Measurements from ENCODE around the gene FARP2. TPM values are rescaled to one million over a fixed set of nuclear protein-coding genes. Genes with fewer than 3 reads are reported as not detected.
"Not testable (repeated sequence)": the region's sequence is repeated elsewhere in the genome, so short reads cannot be mapped to it uniquely, and the experiment has no call there.

Gene FARP2
- total RNA-seq, 1 donor from 2014 or later = 44.6 TPM

DNA sequence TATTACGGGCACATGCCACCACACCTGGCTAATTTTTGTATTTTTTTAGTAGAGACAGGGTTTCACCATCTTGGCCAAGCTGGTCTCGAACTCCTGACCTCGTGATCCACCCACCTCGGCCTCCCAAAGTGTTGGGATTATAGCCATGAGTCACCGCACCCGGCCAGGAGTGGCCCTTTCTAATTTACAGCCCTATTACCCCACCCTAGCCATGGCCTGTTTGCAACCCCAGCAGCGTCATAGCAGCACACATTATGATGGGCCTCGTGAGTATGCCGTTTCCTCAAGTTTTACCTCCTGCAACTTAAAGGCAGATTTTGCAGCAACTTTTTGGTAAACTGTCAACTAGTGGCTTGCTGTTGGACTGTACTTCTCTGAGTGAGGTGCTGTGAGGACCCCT, 97.8 kb downstream of the FARP2 start:
- not testable (repeated sequence) for DNase-seq (ENCODE audit: low spot score)

DNA sequence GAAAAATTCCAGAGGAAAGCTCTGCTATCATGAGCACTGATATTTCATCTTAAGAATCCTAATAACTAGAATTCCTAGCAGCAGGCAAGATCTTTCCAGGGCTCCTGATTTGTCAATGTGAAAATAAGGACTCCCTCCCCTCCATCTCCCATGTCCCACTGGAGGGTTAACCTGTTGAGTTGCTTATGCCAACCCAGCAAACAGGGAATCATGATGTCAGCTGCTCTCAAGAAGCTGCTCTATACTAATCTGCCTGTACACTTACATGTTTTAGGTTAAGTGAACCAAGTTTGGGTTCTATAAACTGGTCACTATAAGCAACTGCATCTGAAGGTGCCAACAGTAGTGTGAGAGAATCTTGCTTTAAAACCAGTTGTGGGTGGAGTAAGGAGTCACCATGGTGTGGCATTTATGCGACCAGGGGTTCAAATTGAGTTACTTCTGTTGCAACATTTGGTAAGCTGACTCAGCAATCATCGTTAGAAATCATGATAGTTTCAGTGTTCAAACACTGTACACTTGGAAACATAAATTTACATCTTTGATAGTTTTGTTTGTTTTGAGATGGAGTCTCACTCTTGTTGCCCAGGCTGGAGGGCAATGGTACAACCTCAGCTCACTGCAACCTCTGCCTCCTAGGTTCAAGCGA, 98.9 kb downstream of the FARP2 start:
- no peak for DNase-seq (ENCODE audit: low spot score)

DNA sequence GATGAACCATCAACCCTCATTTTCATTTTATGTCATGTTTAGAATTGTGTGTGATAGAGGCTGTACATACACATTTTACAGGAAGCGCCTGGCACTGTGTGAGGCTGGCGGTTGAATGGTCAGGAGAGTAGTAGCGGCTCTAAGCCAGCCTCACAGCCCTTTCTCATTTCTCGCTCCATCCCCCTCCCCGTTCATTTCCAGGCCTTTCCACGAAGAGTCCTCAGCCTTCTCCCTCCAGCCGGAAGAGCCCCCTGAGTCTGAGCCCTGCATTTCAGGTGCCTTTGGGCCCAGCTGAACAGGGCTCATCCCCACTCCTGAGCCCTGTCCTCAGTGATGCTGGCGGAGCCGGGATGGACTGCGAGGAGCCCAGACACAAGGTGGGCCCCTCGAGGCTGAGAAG, 100.5 kb downstream of the FARP2 start:
- DNase-seq (ENCODE audit: low spot score) = no peak

DNA sequence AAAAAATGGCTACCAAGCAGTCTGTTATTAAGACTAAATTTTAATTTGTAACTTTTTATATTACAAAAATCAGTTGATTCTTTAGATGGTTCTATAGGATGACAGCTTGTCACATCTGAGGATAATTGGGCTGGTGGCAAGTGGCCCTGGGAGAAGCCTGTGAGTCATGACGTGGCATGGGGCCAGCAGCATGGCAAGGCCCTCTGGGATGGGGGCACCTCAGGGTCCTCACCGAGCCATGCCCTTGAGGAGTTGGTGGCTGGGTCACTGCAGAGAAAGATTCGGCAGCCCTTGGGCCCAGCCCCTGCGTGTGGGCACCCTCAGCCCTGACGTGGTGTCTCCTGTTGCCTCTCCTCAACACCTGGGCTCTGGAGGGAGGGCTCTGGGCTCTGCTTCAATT, 102.6 kb downstream of the FARP2 start:
- no peak for DNase-seq (ENCODE audit: low spot score)

DNA sequence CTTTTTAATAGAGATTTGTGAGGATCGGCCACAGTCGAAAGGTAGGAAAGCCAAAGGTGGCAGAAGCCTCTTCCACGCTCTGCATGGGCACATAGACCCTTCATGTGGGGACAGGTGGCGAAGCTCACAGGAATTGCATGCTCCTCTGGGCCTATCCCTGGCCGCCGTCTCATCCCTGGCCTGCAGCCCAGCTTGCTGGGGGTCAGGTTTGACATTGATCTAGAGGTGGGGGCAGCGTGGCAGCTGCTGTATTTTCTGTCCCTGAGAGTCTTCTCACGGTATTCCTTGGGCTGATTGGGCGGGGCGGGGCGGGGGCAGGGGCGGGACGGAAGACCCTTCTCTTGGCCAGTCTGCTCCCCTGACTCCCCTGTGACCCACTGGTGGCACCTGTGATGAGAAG, 103.4 kb downstream of the FARP2 start:
- no peak for DNase-seq (ENCODE audit: low spot score)

DNA sequence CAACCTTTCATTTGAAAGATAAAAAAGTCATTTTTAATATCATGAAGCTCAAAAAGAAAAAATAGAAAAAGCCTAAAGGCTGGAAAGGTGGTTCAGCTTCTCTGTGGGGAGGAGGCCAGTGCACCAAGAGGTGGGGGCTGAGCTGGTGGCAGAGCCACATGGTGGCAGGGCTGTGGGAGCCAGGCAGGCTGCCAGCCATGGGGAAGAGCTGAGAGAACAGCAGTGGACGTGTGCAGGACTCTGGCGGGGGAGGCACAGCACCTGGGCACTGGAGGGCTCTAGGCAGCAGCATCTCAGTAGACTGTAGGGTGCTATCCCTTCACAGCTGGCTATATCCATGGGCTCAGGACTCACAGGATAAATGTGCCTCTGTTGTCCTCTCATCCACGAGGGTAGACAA, 104.5 kb downstream of the FARP2 start:
- no peak for DNase-seq (ENCODE audit: low spot score)

DNA sequence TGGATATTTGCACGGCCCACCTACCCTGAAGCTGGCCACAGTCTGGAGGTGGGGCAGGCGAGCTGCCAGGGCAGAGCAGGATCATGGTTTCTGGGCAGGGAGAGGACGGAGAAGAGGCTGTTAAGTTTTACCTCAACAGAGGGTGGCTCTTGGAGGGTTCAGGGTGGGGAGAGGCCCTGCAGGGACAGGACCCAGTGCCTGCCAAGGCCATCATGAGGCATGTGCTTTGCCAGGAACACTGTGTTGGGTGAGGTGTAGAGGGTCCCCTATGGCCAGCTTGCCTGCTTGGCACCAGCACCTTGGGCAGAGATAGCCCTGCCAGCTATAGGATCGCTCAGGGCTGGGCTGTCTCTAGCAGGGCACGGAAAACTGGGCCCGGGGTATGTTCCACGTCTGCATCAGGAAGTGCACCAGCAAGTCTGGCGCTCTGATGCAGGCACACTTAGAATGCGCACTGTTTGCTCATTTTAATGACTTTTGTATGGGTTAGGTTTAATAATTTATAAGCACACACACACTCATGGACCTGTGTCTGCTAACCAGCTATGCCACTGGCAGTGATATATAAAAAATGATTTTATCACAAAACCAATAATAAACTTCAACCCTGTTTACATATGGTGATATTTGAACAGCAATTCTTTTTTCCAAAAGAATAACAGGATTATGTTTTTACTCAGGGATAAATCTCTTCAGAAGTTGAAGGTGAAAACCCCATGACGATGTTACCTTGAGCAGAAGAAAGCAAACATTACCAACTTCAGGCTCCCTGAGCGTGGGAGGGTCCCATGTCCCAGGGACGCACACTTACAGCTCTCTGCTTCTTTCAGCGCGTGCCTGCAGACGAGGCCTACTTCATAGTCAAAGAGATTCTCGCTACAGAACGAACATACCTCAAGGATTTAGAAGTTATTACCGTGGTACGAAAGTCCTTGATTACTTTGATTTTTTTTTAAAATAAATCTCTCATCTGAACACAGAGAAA, 105.9 kb downstream of the FARP2 start:
- no peak for DNase-seq (ENCODE audit: low spot score)

DNA sequence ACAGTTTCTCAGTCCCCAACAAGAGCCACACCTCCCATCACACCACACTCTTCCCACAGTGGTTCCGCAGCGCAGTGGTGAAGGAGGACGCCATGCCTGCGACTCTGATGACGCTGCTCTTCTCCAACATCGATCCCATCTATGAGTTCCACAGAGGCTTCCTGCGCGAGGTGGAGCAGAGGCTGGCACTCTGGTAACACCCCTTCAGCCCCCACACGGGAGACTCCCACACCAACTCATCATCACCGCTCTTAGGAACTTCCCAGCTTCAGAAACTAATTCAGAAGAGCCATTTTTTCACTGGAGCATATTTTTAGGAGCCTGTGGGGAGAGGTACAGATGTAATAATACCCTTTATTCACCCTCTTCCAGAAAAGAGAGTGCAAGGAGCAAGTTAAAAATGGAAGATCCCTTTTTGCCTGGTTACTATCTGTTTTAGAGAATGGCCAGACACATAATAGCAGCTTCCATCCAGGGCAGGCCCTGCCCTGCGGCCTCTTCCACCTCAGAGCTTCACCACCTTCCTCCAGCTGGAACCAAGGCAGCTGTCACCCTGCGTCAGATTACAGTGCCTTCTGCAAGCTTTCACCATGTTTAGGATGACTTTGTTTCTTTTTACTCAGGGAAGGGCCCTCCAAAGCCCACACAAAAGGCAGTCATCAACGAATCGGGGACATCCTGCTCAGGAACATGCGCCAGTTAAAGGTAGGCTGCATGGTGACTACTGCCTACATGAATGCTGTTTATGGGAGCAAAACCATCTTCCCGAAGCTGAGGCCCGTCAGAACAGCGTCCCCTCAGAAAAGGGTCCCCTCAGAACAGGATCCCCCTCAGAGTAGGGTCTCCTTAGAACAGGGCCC, 107.4 kb downstream of the FARP2 start:
- no peak for DNase-seq (ENCODE audit: low spot score)

DNA sequence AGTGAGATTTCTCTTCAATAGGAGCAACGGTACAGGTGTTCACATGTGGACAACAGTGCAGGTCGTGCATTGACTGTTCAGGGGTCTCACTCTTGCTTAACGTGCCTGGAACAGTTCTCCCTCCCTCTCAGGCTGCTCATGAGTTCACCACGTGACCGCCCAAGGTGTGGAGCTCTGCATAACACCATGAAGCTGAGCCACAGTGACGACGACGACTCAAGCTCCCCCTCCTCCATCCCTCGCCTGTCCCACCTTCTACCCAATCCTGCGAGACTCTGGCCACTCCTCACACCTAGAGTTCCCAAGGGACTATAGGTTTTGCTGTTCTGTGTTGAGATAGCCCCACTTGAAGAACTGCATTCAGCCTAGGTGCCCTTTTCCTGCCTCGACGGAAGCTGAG, 109.5 kb downstream of the FARP2 start:
- DNase-seq (ENCODE audit: low spot score) = no peak

DNA sequence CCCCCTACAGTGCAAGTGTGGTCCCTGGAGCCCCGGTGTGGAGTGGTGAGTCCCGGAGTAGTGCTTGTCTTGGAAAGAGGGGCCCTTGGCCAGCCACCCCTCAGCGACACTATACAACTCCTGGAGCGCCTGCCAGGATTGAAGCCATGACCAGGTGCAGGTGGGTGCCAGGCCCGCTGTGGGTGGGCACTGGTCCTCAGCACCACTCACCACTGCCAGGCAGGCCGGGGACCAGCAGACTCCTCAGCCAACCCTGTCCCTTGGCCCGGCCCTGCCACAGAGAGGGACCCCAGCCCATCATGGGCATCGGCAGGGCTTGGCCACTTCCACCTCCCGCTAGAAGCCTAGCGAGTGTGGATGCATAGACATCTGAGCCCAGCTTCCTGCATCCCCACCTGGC, 110.1 kb downstream of the FARP2 start:
- DNase-seq (ENCODE audit: low spot score) = no peak

DNA sequence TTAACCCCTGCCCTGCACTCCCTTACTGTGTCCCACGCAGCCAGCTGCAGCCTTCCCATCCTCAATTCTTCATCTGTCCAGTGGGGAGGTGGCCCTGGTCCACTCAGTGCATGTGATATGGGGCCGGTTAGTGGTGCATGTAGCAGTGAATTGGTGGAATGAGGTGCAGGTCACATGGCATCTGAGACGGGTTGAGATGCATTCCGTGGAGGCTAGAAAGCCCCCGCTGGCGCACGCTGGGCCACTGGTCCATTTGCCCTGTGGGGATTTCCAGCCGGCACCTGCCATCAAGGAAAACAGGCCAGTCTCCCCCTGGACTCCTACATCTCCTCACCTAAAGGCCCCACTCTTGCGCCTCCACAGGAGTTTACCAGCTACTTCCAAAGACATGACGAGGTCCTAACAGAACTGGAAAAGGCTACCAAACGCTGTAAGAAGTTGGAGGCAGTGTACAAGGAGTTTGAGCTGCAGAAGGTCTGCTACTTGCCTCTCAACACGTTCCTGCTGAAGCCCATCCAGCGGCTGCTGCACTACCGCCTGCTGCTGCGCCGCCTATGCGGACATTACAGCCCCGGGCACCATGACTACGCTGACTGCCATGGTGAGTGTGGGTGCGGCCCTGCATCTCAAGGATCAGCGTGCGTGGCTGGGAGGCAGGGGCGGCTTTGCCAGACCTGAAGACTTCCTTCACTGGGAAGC, 111.8 kb downstream of the FARP2 start:
- DNase-seq (ENCODE audit: low spot score) = no peak

DNA sequence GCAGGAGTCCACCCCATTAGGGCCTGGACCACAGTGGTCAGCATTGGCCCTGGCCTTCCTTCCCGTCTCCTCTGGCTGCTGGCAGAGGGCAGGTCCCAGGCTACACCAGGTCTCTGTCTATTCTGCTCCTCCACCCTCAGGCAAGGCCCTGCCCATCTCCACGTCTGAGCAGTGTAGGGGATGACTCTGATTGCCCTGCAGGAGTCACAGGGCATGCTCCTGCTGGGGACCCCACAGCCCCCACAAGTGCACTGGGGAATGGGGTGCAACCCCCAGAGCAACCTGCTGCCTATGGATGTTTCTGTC, 112.3 kb downstream of the FARP2 start:
- no peak for DNase-seq (ENCODE audit: low spot score)

DNA sequence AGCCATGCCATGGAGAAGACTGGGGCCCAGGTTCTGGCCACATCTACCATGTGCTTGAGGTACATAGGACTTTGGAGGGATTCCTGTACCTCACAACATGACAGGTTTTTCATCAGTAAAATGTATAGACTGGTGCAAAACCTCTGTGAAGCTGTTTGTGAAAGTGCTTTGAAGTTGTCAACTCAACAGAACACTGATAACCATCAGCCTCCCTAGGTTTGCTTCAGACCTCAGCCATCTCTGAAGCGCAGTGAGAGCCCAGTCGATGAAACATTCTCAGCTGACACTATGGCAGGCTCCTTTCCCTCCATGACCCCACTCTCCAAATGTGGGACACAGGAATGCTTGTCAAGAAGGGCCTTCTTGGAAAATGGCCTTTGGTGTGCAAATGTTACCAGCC, 113.7 kb downstream of the FARP2 start:
- DNase-seq (ENCODE audit: low spot score) = no peak

DNA sequence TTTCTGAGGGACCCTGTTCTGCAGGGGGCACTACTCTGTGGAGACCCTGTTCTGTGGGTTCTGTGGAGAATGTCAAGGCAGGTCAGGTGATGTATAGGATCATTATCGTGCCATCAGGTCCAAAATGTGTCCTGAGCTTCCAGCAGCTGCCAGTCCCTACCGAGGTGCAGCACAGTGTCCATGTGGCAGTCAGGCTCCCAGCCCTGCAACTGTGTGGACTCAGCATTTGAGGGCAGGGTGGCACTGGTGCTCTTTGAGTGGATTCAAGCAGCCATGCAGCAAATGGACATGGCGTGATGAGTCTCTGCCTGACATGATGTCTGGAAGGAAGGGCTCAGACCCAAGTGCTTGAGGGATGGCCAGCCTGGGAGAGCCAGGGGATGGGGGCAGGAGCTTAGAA, 117.3 kb downstream of the FARP2 start:
- DNase-seq (ENCODE audit: low spot score) = no peak

DNA sequence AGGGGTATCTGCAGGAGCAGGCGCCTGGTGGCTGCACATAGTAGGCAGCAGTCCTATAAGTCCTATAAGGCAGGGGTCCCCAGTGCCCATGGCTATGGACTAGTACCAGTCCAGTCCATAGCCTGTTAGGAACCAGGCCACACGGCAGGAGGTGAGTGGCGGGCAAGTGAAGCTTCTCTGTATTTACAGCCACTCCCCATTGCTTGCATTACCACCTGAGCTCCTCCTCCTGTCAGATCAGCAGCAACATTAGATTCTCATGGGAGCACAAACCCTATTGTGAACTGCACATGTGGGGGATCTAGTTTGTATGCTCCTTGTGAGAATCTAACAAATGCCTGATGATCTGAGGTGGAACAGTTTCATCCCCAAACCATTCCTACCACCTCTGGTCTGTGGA, 119.2 kb downstream of the FARP2 start:
- DNase-seq (ENCODE audit: low spot score) = no peak

DNA sequence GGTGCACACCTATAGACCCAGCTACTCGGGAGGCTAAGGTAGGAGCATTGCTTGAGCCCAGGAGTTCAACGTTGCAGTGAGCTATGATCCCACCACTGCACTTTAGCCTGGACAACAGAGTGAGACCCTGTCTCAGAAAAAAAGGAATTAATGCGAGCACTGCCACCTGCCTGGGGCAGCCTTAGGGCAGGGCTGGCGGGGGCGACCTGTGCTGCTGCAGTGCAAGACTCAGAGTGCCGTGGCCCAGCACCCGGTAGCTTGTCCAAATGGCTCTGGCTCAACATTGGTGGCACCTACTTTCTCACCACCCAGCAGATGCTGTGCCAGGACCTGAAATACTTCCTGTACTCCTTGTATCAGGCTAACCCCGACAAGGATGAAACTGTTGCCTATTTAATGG, 122.1 kb downstream of the FARP2 start:
- no peak for DNase-seq (ENCODE audit: low spot score)

DNA sequence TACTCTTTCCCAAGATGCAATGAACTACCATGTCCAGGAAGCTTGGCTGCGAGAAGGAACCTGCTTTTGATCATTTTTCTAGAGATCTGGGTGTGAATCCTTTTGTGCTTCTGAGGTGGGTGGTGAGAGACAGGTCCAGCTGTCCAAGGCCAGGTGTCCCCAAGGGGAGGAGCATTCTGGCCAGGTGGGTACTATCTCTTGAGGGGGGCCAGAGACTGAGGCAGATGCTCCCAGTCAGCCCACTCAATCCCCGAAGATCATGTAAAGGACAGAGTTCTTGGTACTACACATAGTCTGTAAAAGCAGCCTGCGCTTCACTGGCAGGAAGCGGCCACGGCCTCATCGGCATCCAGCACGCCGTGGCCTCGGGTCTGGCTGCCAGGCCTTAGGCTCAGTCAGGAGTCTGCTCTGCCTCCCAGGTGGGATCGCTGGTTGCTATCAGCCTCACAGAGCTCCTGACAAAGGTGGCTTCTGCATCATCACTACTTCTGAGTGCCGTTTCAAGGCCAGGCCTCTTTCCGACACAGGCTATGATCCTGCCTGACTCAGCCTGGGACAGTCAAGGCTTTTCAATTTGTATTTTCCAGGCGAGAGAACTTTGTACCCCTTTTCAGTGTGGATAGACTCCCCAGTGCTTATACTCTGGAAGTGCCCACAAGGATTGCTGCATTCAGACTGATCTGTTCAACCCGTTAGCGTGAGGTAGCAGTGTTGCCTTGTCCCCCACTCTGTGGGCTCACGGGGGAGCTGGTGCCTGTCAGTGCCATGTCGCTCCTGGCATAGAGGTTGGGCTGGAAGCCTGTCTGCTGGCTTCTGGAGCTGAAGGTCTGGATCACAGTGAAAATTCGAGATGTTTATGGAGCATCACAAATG, 123.2 kb downstream of the FARP2 start:
- no peak for DNase-seq (ENCODE audit: low spot score)

DNA sequence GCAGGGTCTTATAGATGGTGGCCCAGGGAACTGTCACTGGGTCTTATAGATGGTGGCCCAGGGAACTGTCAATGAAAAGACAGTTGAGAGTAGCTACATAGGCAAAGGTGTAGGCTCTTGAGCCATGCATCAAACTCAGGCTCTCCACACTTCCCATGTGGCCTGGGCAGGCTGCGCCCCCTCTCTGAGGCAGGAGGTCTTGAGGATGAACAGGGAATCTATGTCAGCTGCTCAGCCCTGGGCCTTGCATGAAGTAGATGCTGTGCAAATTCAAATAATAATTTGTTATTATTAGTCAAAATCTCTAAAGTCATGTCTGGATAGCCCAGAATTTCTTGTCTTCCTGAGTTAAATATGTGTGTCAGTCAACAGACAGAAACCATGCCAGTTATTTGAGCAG, 125.6 kb downstream of the FARP2 start:
- DNase-seq (ENCODE audit: low spot score) = no peak

DNA sequence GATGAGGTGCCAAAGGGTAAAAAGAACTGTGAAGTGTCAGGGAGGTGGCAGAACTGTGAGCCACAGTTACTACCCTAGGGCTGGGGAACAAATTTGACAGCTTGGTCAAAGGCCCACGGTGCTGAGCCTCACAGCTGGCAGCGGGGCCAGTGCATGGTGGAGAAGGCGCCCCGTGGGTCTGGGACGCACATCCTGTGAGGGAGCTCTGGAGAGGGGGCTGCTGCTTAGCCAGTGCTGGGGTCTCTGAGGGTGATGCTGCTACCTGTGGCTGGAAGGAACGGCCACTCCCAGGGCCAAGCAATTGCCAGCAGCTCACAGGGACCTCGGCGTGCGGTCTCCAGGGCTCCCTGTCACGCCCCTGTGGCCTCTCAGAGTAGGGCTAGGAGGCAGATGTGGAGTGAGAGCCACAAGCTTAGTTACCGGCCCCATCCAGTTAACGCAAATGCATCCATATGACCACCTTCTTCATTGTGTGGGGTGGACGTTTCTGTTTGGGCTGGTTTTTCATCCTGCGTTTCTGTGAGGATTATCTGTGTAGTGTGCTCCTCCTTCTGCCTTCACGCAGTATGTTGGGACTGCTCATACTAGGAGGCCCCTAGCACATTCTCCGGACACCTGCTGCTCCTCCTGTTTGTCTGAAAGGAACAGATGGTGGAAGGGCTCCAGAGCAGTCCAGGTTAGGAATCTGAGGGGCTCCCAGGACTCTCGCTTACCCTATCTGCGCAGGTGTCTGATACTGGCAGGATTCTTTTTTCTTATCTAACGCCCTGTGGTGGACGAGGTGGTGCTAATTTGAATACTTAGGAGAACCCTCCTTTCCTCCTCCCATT, 126.3 kb downstream of the FARP2 start:
- DNase-seq (ENCODE audit: low spot score) = no peak
